MCF 10A (cell line): Measurements from ENCODE around the gene SH3BP5. TPM values are rescaled to one million over a fixed set of nuclear protein-coding genes. Genes with fewer than 3 reads are reported as not detected.

Source experiments
- BruUV-seq: library from RNA; stranded (reverse); fragments of 400-500 nt; replicated peaks from 2 replicates; lab custom pipeline; 2021; lab: Mats Ljungman, UMichigan
- CTCF ChIA-PET: fragments of 300-600 bp; sonication (Branson Sonifier 250); formaldehyde crosslinking; extraction: SDS; loops from one replicate; lab custom pipeline; 2021; ENCODE audit warnings: antibody characterized with exemption, inconsistent platforms; lab: Yijun Ruan, JAX
- POLR2A ChIA-PET: fragments of 300-600, 350-650 bp; sonication (Branson Sonifier 250); formaldehyde crosslinking; extraction: SDS; loops from one replicate; lab custom pipeline; 2020; ENCODE audit warnings: antibody characterized with exemption, inconsistent platforms; lab: Yijun Ruan, JAX
- DNase-seq: peaks from one replicate; pipeline ENCODE4 v3.0.0-alpha.2; 2018; ENCODE audit not compliant: unreplicated experiment
- H3K27ac Mint-ChIP-seq: one replicate; pipeline ENCODE4 v1.8.0; 2022; ENCODE audit warnings: mild to moderate bottlenecking, low read depth, mixed read lengths; ENCODE audit not compliant: unreplicated experiment
- H3K27me3 Mint-ChIP-seq: one replicate; pipeline ENCODE4 v1.8.0; 2022; ENCODE audit warnings: mixed read lengths; ENCODE audit not compliant: insufficient read depth, unreplicated experiment
- H3K36me3 Mint-ChIP-seq: one replicate; pipeline ENCODE4 v1.8.0; 2022; ENCODE audit warnings: mild to moderate bottlenecking, moderate library complexity, mixed read lengths; ENCODE audit not compliant: insufficient read depth, unreplicated experiment
- H3K4me1 Mint-ChIP-seq: one replicate; pipeline ENCODE4 v1.8.0; 2022; ENCODE audit warnings: mixed read lengths; ENCODE audit not compliant: insufficient read depth, unreplicated experiment
- H3K4me3 Mint-ChIP-seq: one replicate; pipeline ENCODE4 v1.8.0; 2022; ENCODE audit warnings: mild to moderate bottlenecking, moderate library complexity, mixed read lengths; ENCODE audit not compliant: unreplicated experiment
- H3K9me3 Mint-ChIP-seq: one replicate; pipeline ENCODE4 v1.8.0; 2022; ENCODE audit warnings: mixed read lengths; ENCODE audit not compliant: unreplicated experiment
- intact Hi-C: fragments of 100-400 bp; cut with micrococcal nuclease; formaldehyde crosslinking; loops from 2 replicates; pipeline ENCODE4 v1.14.1; 2022
- total RNA-seq: library from RNA; stranded (reverse); gene quantifications from 2 replicates; pipeline ENCODE4 v1.2.3, GENCODE V29; 2022
- TF ChIP-seq, protein P1 (sequence below): fragments of 200-600 bp; IDR thresholded peaks from one replicate; pipeline ENCODE4 v1.8.0; 2022; ENCODE audit warnings: antibody characterized with exemption, mild to moderate bottlenecking; ENCODE audit not compliant: unreplicated experiment

SH3BP5 gene
- total RNA-seq, 1 experiment from 2014 or later: 8.8 TPM

DNA sequence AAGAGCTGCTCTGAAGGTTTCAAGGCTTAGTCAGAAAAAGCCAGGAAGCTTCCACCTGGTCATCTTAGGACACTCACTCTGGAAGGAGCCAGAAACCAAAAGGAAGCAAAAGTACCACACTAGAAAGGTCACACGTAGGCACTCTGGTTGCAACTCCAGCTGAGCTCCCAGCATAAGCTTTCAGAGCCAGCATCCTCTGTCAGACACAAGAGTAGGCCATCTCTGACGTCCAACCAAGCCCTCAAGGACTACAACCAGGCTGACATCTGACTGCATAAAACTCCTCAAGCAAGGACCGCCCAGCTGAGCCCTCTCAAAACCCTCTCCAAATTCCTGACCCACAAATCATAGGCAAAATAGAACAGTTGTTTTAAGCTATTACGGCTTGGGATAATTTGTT is 12.8 kb downstream of the SH3BP5 start:
- DNase-seq: no peak
- Mint-ChIP-seq H3K4me1 (peaks cover 18% of the 10 kb centered on the region), H3K36me3 (no peaks in the 10 kb centered on the region), H3K9me3 (no peaks in the 10 kb centered on the region), H3K27me3 (no peaks in the 10 kb centered on the region), H3K4me3 (no peak overlapping the region), H3K27ac (no peak overlapping the region)
- no TSS peak for BruUV-seq
- ChIA-PET POLR2A (interaction anchor here (0.6 to 3.2 kb wide), 13 partner anchors 9 to 376 kb away, joined by 3 to 29 read pairs (median 4); partner anchors contain the start of genes CAPN7, RBSN and SH3BP5), CTCF (interaction anchor here (0.7 to 2.6 kb wide), 7 partner anchors 10 to 488 kb away, joined by 3 to 24 read pairs (median 4); partner anchors contain the start of gene SH3BP5)
- intact Hi-C loops: no loop called here
- TF ChIP-seq, protein P1, sequence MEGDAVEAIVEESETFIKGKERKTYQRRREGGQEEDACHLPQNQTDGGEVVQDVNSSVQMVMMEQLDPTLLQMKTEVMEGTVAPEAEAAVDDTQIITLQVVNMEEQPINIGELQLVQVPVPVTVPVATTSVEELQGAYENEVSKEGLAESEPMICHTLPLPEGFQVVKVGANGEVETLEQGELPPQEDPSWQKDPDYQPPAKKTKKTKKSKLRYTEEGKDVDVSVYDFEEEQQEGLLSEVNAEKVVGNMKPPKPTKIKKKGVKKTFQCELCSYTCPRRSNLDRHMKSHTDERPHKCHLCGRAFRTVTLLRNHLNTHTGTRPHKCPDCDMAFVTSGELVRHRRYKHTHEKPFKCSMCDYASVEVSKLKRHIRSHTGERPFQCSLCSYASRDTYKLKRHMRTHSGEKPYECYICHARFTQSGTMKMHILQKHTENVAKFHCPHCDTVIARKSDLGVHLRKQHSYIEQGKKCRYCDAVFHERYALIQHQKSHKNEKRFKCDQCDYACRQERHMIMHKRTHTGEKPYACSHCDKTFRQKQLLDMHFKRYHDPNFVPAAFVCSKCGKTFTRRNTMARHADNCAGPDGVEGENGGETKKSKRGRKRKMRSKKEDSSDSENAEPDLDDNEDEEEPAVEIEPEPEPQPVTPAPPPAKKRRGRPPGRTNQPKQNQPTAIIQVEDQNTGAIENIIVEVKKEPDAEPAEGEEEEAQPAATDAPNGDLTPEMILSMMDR: no peak

DNA sequence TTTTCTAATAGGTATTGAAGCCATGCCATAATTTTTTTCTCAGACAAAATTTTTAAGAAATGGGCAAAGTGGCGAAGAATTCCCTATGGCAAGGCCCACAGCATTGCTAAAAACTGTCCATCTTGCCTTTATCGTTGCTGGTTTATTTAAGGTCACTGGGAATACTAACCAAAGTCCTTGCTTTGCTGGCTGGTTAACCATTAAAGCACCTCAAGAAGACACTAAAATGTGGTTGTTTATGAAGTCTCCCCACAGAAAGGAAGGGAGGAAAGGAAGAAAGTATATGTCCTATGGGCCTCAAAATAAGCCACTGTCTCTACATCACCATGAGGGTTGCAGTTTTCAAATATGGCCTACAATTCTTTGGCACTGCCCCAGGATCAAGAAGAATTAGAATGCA is 13.2 kb downstream of the SH3BP5 start:
- intact Hi-C loops: no loop called here
- Mint-ChIP-seq H3K36me3 (no peaks in the 10 kb centered on the region), H3K4me1 (peaks cover 18% of the 10 kb centered on the region), H3K4me3 (no peak overlapping the region), H3K9me3 (no peaks in the 10 kb centered on the region), H3K27me3 (no peaks in the 10 kb centered on the region), H3K27ac (no peak overlapping the region)
- ChIA-PET CTCF (interaction anchor here (0.7 to 2.6 kb wide), 4 partner anchors 28 to 489 kb away, joined by 3 to 24 read pairs (median 4); no protein-coding TSS in a partner anchor), POLR2A (interaction anchor here (2.2 to 3.2 kb wide), 4 partner anchors 8 to 49 kb away, joined by 12 to 29 read pairs (median 21); partner anchors contain the start of gene SH3BP5)
- TF ChIP-seq, protein P1: no peak
- no peak for DNase-seq
- no TSS peak for BruUV-seq

DNA sequence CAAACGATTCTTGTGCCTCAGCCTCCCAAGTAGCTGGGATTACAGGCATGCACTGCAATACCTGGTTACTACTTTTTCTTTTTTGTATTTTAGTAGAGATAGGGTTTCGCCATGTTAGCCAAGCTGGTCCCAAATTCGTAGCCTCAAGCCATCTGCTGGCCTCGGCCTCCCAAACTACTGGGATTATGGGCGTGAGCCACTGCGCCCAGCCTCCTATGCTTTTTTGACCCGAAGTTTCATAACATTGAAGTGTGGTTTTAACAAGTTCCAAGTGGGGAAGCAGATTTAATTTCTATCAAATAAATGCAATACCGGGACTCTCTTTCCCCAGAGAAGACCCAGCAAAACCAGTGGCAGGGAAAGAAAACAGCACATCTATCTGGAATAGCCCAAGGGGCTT is 13.7 kb downstream of the SH3BP5 start:
- Mint-ChIP-seq H3K4me3 (no peak overlapping the region), H3K4me1 (peaks cover 18% of the 10 kb centered on the region), H3K27me3 (no peaks in the 10 kb centered on the region), H3K9me3 (no peaks in the 10 kb centered on the region), H3K36me3 (no peaks in the 10 kb centered on the region), H3K27ac (no peak overlapping the region)
- POLR2A ChIA-PET: interaction anchor here (1.6 kb wide), 2 partner anchors 12 to 31 kb away, joined by 6 to 7 read pairs; no protein-coding TSS in a partner anchor
- BruUV-seq: no TSS peak
- CTCF ChIA-PET: interaction anchor here (0.6 to 1.7 kb wide), 4 partner anchors 15 to 50 kb away, joined by 3 to 10 read pairs (median 3); no protein-coding TSS in a partner anchor
- TF ChIP-seq, protein P1: no peak
- DNase-seq: no peak
- intact Hi-C loops: no loop called here

DNA sequence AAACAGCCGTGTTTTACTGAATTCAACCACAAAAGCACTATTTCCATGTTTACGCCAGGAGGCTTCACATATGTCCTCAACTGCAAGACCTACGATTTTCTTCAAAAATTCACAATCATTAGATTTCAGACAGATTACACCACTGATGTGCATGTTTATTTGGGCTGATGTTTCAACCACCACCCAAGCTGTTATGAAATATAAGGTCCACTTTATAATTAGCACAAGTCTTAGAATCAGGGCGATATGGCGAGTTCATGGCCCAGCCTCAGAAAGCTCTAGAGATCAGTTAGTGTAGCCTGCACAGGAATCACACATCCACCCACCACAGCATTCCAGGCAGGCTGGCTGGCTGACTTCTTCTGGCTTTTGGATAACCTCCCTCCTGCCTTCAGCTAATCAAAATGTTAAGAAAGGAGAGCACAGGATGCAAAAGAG is 15.4 kb downstream of the SH3BP5 start:
- TF ChIP-seq, protein P1: no peak
- Mint-ChIP-seq H3K36me3 (no peaks in the 10 kb centered on the region), H3K4me3 (no peak overlapping the region), H3K9me3 (no peaks in the 10 kb centered on the region), H3K27me3 (no peaks in the 10 kb centered on the region), H3K4me1 (peaks cover 18% of the 10 kb centered on the region), H3K27ac (no peak overlapping the region)
- no peak for DNase-seq
- CTCF ChIA-PET: interaction anchor here (0.8 to 1.7 kb wide), 6 partner anchors 11 to 80 kb away, joined by 3 to 10 read pairs (median 4); no protein-coding TSS in a partner anchor
- POLR2A ChIA-PET: interaction anchor here (0.5 to 1.6 kb wide), 3 partner anchors 29 to 113 kb away, joined by 3 to 6 read pairs (median 3); no protein-coding TSS in a partner anchor
- BruUV-seq: no TSS peak
- intact Hi-C loops: no loop called here
